Measurements from ENCODE around the gene STK16.

GRCh38 chr2:219246559-219246958 lies 1.3 kb downstream of the STK16 start:
- TF ChIP-seq GABPA (IDR thresholded peaks at IDR 0.05 in 1 of 2, conservative IDR thresholded peaks at IDR 0.05 in 1 of 2) = no peak
- no peak for TF ChIP-seq CTCF (IDR thresholded peaks at IDR 0.05; ENCODE audit: low read depth, low read length, missing input control)

All from liver (tissue), 3 donors.